Spleen (tissue), 7 donors: ENCODE measurements around the gene PXYLP1.

Source experiments
- POLR2A ChIP-seq, 3 donors: fragments of 450-650 bp; IDR thresholded peaks; one replicate each; pipeline ENCODE4 v1.5.1; 2017; ENCODE audit warnings: antibody characterized with exemption in 3 of 3, mild to moderate bottlenecking in 1 of 3
- TF ChIP-seq, protein P1 (sequence below), 11 experiments: fragments of 200-600 bp in 7 of 11; fragments of 450-650 bp in 4 of 11; sonication (generic) in 4 of 11; IDR thresholded peaks in 8 of 11; conservative IDR thresholded peaks in 3 of 11; 1 replicate in 7 of 11; 2 replicates in 4 of 11; pipeline versions ENCODE4 v1.4.0 to v1.8.0; 2016 to 2021; ENCODE audit warnings: antibody characterized with exemption in 11 of 11, inconsistent platforms in 4 of 11, mild to moderate bottlenecking in 1 of 11
- donor health status: DM: no; HTN: no; CAD: no; lungs with moderate emphysema.
- donor health status: DM: no; HTN: no; CAD: no.
- donor health status: DM: no; HTN: no; CAD: no.

DNA sequence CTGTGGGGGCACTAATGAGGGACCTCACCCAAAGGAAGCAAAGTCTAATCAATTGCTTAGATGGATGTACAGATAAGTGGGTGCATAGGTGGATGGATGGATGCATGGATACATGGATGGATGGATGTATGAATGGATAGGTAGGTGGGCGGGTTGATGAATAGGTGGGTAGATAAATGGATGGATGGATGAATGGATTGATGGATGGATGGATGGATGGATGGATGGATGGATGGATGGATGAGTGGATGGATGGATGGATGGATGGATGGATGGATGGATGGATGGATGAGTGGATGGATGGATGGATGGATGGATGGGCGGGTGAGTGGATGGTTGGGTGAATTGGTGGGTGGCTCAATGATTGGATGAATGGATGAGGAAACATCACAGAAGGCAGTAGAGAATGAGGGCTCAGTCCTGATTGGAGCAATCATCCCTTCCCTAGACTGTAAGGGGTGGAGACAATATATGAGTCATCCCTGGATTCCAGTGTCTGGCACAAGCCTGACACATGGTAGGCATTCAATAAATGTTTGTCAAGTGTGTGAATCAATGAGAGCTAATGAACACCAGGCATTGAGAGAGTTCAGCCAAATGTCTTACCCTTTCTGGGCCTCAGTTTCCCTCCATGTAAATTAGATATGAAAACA lies 40.4 kb upstream of the PXYLP1 start:
- TF ChIP-seq, protein P1, sequence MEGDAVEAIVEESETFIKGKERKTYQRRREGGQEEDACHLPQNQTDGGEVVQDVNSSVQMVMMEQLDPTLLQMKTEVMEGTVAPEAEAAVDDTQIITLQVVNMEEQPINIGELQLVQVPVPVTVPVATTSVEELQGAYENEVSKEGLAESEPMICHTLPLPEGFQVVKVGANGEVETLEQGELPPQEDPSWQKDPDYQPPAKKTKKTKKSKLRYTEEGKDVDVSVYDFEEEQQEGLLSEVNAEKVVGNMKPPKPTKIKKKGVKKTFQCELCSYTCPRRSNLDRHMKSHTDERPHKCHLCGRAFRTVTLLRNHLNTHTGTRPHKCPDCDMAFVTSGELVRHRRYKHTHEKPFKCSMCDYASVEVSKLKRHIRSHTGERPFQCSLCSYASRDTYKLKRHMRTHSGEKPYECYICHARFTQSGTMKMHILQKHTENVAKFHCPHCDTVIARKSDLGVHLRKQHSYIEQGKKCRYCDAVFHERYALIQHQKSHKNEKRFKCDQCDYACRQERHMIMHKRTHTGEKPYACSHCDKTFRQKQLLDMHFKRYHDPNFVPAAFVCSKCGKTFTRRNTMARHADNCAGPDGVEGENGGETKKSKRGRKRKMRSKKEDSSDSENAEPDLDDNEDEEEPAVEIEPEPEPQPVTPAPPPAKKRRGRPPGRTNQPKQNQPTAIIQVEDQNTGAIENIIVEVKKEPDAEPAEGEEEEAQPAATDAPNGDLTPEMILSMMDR (IDR thresholded peaks at IDR 0.05 in 8 of 11, conservative IDR thresholded peaks at IDR 0.05 in 3 of 11): no peak
- TF ChIP-seq POLR2A (IDR thresholded peaks at IDR 0.05): no peak
